PFSK-1 (cell line): ENCODE data around the gene TCF3.

Experiments used
- FOXP2 ChIP-seq: optimal IDR thresholded peaks from 2 replicates; pipeline ENCODE3; 2011; ENCODE audit warnings: borderline replicate concordance, control low read depth, inconsistent platforms; ENCODE audit not compliant: insufficient read depth; ENCODE audit errors: extremely low read length, extremely low read depth
- POLR2AphosphoS5 ChIP-seq: IDR thresholded peaks from 2 replicates; pipeline ENCODE4 v1.6.1; 2012; ENCODE audit warnings: low read depth, mild to moderate bottlenecking, control low read depth, low read length, moderate library complexity
- SIN3A ChIP-seq: IDR thresholded peaks from 2 replicates; pipeline ENCODE4 v1.6.1; 2012; ENCODE audit warnings: mild to moderate bottlenecking, low read length, moderate library complexity, borderline replicate concordance; ENCODE audit not compliant: insufficient read depth
- TAF1 ChIP-seq: IDR thresholded peaks from 2 replicates; pipeline ENCODE4 v1.6.1; 2012; ENCODE audit warnings: low read length, control low read depth, borderline replicate concordance; ENCODE audit not compliant: insufficient read depth
- TF ChIP-seq, protein P1 (sequence below), 2 experiments: IDR thresholded peaks; 2 replicates each; pipeline versions ENCODE4 v1.6.1 to v1.8.0; 2011 to 2012; ENCODE audit warnings: low read depth in 2 of 2, low read length in 2 of 2, control low read depth in 1 of 2, inconsistent platforms in 1 of 2, mild to moderate bottlenecking in 1 of 2, moderate library complexity in 1 of 2; ENCODE audit not compliant: insufficient read depth in 1 of 2

GRCh38 chr19:1626417-1627010 is 25.9 kb downstream of the TCF3 start:
- TF ChIP-seq, protein P1, sequence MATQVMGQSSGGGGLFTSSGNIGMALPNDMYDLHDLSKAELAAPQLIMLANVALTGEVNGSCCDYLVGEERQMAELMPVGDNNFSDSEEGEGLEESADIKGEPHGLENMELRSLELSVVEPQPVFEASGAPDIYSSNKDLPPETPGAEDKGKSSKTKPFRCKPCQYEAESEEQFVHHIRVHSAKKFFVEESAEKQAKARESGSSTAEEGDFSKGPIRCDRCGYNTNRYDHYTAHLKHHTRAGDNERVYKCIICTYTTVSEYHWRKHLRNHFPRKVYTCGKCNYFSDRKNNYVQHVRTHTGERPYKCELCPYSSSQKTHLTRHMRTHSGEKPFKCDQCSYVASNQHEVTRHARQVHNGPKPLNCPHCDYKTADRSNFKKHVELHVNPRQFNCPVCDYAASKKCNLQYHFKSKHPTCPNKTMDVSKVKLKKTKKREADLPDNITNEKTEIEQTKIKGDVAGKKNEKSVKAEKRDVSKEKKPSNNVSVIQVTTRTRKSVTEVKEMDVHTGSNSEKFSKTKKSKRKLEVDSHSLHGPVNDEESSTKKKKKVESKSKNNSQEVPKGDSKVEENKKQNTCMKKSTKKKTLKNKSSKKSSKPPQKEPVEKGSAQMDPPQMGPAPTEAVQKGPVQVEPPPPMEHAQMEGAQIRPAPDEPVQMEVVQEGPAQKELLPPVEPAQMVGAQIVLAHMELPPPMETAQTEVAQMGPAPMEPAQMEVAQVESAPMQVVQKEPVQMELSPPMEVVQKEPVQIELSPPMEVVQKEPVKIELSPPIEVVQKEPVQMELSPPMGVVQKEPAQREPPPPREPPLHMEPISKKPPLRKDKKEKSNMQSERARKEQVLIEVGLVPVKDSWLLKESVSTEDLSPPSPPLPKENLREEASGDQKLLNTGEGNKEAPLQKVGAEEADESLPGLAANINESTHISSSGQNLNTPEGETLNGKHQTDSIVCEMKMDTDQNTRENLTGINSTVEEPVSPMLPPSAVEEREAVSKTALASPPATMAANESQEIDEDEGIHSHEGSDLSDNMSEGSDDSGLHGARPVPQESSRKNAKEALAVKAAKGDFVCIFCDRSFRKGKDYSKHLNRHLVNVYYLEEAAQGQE (IDR thresholded peaks at IDR 0.05; ENCODE audit: insufficient read depth in 1 of 2, low read depth in 2 of 2, low read length in 2 of 2) = no peak
- no peak for TF ChIP-seq SIN3A
- TF ChIP-seq POLR2AphosphoS5 = no peak
- TF ChIP-seq FOXP2 = no peak
- no peak for TF ChIP-seq TAF1
